Activated CD4-positive, alpha-beta T cell treated with anti-CD3 and anti-CD28 coated beads, Interleukin-2, amount 50 U/mL, for 4 hours (primary cell): ENCODE results near the gene LIPE.
A peak's percentile ranks its signal among the peaks of the same experiment; 100 is the strongest.

Experiments
- DNase-seq, 2 experiments: peaks; one replicate each; pipeline ENCODE4 v3.0.0-alpha.2; 2020

Gene LIPE

DNA sequence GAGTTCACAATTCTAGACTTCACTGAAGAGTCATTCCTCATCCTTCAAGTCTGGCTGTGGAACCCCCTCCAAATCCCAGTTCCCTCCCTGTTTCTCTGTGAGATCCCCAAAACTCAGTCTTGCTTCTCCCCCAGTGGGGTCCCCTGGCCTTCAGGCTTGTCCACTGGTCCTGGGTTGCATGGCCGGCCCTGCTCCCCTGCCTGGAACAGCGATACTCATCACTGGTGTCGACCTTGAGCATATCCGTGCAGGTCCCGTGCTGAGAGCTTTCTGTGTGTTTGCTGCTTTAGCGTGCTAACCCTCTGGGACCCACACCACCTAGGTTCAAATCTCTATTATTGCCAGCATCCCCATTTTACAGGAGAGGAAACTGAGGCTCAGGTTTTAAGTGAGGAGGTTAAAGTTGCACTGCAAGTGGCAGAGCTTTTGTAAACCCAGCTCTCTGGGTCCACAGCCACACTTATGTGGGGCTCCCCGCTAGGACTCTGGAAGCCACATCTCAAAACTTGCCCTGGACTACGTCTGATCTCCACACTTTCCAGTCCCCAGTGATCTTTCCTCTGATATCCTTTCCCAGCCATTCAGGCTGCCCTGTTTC lies 15.5 kb downstream of the LIPE start:
- no peak for DNase-seq

DNA sequence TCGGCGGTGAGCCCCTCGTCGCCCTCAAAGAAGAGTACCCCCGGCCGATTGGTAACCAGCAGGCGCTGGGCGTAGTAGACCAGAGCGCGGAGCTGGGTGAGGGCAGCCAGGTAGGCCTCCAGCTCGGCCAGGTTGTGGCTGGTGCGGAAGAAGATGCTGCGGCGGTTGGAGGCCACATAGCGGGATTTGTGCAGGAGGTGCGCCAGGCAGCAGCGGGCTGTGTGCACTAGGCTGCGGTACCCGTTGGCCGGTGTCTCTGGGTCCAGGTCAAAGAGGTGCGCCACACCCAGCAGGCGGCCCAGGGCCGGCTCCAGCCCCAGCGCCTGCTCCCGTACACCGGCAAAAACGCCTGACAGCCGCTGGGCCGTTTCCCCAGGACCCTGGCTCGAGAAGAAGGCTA lies 16.8 kb downstream of the LIPE start:
- DNase-seq, result no peak

DNA sequence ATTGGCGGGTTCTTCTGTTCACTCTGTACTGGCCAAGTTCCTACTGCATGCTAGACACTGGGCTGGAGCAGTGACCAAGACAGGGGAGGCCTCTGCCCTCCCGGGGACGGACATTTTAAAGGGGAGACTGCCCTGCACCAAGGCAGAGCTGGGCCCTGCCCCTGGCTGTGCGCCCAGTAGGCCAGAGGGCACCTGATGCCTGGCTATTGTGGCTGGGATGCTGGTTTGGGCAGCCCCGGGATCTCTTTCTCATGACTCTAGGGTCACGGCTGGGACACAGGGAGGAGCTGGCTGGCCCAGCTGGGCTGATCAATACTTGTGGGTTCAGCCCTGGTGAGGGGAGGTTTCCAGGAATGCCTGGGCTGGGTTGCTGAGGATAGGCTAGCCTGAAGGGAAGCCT lies 17.7 kb downstream of the LIPE start:
- DNase-seq, result no peak

DNA sequence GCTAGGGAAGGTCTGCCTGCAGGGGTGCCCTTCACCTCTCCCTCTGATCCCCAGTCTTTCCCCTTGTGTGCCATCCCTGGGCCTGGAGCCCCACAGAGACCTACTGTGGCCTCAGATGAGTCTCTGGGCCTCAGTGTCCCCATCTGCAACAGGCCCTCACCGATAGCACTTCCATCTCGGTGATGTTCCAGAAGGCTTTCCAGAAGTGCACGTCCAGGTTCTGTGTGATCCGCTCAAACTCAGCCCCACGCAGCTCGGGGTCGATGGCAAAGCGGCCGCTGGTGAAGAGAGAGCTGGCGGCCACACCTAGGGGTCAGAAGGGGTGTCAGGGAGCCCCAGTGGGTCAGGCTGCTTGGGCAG lies 19.4 kb downstream of the LIPE start:
- DNase-seq, result no peak

DNA sequence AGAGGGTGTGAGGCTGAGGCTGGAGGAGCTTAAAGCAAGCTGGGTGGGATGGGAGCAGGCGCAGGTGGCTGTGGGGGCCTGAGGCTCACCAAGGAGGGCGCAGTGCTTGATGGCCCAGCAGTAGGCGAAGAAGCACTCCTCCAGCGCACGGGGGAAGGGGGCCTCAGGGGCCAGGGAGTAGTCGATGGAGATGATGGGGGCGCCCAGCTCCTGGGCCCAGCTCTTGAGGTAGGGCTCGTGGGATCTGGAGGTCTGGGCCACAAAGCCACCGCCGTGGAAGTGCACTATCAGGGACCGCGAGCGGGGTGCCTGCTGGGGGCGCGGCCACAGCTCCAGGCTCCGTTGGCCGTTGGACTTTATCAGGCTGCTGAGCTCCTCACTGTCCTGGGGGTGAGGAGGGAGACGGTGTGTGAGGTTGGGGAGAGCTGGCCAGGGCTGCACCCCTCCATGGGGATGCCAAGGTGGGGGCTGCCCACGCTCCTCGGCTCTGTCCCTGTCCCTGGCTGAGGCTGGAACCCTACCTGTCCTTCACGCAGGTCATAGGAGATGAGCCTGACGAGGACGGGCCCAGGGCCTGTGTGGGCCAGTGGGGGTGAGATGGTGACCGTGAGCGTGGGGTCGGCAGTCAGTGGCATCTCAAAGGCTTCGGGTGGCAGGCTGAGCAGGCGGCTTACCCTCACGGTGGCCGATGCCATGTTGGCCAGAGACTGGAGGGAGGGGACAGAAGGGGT lies 19.9 kb downstream of the LIPE start:
- DNase-seq, result no peak

DNA sequence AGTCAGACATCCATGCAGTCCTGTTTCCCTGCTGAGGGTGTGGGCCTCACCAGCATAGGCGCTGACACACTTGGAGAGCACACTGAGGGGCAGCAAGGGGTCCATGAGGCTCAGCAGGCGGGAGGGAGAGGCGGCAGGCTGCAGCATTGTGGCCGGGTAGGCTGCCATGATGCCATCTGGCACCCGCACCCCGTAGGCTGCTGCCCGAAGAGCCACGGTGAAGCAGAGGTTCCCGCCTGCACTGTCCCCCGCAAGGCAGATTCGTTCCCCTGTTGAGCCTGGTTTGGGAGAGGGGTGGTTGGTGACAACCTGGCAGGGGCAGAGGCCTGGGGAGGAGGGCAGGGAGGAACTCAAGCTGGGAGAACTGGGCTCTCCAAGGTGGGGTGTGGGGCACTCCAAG lies 21.1 kb downstream of the LIPE start:
- no peak for DNase-seq

DNA sequence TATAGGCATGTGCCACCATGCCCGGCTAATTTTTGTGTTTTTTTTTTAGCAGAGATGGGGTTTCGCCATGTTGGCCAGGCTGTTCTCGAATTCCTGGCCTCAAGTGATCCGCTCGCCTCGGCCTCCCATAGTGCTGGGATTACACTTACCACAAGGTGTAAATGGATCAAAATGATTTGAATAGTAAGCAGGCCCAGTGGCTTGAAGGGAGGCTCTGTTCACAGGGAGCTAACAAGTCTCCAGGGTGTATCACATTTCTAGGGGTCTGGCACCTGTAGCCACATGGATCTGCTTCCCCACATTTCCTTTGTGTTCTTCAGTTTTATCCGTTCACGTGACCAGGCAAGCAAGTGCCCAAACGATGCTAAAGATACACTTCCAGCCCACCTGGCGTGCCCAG lies 23.6 kb downstream of the LIPE start:
- DNase-seq, result no peak

DNA sequence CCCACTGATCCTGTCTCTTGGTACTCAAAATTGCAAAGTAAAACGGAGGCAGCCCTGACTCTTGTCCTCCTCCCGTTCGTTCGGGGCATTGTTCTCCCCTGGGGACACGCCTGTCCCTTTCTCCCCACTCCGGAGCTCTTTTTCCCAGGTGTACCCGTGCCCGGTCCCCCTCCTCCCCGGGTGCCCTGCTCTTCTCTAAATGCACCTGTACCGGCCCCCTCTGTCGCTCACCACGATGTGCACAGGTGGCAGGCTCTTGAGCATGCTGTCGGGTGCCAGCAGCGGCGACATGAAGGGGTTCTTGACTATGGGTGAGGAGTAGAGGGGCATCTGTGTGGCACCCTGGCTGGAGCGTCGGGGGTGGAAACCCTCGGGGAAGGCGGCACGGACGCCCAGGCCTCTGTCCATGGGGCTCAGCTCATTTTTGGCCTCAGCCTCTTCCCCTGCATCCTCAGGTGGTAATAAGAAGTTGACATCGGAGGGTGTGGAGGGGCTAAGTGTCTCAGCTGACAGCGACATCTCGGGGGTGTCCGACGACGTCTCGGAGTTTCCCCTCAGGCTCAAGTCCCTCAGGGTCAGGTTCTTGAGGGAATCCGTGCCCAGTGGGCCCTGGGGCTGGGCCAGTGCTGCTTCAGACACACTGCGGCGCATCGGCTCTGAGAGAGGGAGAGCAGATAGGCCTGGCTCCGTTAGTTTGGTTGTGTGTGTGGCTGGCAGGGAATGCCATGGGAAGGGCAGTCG lies 24.6 kb downstream of the LIPE start:
- no peak for DNase-seq

DNA sequence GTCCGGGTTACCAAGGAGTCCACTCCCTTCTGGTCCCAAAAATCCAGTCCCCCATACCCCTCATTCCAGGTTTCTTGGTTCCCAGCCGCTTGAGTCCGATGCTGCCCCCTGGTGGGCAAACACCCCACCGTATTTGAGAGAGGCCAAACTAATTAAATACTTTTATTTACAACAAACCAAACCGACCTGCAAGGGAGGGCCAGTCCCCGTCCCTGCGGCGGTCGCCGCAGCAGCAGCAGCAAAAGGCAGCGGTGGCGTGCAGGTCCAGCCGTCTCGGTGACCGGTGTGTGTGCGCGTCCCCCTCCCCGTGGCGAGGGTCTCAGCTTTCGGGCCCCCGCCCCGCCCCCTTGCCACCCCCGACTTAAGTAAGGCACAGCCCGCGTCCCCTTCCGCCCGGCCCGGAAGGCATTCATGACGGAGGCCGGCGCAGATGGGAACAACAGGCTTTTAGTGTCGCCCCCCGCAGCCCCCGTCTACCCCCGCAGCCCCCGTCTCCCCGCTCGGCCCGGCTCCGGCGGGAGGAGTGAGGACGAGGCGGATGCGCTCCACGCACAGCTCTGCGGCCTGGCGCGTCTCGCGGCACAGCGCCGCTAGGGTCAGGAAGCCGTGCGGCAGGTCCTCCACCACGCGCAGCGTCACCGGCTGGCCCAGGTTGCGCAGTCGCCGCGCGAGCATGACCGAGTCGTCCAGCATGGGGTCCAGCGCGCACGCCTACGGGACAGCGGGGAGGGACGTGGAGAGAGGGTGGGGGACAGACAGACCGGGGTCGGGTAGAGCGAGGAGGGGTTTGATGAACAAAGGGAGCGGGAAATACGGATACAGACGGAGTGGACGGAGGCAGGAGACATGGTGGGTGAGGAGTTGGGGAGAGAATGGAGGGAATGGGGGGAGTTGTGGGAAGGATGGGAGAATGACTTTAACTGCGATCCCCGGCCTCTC lies 25.6 kb downstream of the LIPE start:
- peak; percentile 72 to 76 for DNase-seq

DNA sequence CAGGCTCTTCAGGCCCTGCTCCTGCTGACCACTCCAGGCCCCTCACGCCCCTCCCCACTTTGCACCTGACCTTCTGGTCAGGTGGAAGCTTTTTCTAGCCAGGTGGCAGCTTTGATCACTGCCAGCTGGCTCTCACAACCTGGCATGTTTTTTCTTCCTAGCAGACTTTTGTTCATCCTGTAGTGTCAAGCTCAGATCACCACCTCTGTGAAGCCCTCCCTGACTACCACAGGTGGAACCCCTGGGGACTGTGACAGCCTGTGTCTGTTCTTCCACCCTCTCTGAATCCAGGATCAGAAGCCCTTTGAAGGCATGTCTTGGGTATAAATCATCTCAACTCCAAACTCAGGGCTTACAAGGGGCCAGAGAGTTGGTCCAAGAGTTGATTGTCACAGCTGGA lies 26.8 kb downstream of the LIPE start:
- no peak for DNase-seq

DNA sequence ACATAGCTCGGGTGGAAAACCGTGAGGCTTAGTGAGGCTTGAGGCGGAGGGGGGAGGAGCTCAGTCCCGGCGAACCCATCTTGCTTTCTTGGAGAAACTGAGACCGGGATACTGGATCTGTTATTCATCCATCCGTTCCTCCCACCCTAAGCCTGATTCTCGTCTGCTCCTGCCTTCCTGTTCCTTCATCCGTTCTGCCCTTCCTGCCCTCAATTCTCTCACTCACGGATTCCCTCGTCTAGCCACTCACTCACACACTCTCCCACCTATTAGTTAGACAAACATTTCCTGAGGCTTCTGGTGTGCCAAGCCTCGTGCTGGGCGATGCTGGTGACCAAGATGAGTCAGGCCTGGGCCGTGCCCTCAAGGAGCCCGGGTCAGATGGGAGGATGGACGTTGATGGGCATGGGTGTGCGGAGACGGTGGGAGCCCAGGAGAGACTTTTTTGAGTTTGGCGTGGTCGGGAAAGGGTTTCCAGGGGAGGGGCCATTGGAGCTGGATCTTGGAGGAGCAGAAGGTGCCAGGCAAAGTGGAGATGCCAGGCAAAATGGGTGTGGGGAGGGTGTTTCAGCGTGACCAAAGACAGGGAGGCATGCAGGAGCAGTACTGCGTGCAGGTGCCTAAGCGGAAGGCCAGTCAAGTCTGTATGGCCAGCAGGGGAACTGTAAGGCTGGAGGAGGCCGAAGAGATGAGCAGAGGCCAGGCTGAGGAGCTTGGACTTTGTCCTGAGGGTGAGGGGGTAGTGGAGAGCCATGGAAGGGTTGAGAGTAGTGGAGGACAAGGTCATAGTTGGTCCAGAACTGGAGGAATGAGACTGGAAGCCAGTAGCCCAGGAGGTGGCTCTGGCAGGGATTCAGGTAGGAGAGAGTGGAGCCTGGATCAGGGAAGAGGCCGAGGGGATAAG lies 29.7 kb downstream of the LIPE start:
- DNase-seq, result no peak

DNA sequence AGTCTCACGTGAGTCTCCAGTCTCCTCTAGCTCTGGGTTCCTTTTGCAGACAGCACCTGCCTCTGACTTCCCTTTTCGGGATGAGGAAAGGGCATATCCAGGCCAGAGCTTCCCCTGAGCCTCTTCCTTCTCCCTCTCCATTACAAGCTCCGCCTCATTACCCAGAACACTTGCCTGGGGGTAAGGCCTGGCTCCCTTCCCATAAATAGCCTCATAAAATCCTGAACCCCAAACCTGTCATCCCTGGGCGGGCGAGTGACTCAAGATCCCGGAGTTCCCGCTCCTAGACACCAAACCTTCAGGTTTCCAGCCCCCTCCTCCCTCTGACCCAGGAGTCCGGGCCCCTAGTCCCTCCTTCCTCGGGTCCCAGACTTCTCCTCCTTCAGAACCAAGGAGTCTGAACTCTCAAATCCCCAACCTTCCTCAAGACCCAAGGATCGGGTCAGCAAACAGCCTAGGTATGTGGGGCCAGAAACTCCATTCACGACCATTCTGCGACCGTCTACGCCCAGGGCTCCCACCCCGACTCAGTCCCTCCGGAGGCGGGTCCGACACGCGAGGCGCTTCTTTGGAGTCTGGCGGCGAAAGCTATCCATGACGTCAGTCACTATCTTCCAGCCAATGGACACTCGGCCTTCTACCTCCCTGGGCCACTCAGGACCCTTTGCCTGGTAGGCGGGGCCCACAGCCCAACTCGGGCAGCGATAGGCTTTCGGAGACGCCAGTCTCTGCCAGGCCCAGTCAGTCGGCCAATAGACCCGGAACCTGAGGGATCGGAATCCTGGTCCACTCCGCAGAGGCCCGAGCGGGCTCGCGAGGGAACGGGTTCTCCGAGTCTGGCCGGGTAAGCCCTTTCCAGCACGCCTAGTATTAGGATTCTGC lies 30.6 kb downstream of the LIPE start:
- DNase-seq, result peak; percentile 87 to 88

DNA sequence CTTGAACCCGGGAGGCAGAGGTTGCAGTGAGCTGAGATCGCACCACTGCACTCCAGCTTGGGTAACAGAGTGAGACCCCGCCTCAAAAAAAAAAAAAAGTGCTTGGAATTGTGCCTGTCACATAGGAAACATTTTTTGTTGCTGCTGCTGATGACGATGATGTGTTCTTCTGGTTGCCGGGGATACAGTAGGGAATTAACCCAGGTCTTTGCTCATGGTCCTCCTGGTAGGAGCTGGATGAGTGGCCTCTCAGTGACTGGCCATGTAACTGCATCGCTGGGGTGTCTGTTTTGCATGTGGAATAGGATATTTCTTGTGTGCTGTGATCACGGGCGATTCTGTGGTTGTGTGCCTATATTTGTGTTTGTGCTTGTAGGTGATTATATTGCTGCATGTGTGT lies 32.4 kb downstream of the LIPE start:
- DNase-seq, result no peak

DNA sequence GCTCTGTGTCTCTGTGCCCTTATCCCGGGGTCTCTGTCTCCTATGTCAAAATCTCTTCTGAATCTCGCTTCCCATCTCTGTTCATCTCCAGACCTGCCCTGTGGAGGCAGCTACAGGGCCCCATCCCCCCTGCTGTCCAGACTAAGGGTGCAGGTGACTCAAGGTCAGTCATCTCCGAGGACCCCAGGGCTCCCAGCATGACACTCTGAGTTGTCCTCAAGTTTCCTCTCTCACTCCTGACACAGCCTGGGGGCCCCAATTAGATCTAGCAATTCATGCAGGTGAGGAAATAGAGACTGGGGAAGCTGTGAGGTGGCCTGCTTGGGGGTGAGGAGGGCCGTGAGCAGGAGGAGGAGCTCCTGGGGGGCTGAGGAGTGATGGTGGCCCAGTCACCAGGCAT lies 35.0 kb downstream of the LIPE start:
- DNase-seq, result no peak

DNA sequence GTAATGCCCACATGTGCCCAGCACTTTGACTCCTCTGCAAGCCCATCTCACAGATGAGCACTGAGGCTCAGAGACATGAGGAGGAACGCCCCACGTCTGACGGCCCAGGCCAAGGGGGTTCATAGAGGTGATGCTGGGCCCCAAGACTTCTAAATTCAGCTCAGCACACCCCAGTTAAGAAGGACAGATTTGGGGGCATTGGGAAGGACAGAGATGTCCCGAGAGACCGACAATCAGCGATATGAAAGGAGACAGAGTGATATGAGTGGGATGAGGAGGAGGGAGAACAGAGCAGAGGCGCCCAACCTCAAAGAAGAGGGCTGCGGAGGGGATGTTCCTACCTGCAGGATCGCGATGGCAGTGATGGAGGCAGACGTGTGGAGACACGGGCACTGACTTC lies 37.3 kb downstream of the LIPE start, which contains the start of gene CNFN:
TSS of gene CNFN (minus strand) at position 399 of the 400 bp plus-strand sequence. CDS start 1,260 bp downstream, outside the sequence.
- no peak for DNase-seq

DNA sequence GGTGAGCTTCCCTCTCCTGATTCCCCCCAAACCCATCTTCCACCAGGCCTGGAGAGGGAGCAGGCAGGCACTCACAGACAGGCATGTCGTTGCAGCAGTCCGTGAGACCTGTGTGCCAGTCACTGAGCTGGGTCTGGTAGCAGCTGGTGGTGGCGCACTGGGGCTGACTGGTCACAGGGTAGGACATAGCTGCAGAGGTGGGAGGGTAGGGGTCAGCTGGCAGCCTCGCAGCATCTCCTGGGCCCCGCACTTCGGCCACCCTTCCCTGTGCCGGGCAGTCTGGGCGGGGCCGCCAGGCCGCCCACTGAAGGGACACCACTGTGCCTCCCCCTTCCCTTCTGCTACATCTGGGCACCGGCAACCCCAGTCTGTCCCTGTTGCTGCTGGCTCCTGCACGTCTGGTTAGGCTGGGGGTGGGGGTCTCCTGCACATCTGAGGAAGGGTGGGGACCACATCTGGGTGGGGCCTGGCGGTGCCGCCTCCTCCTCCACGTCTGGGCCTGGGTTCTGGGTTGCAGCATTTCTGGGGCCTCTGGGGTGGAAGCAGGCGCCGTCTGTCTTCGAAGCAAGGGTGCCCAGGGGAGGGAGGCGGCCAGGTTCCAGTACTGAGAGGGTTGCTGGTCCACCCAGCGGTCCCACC lies 38.2 kb downstream of the LIPE start:
- DNase-seq, result no peak

DNA sequence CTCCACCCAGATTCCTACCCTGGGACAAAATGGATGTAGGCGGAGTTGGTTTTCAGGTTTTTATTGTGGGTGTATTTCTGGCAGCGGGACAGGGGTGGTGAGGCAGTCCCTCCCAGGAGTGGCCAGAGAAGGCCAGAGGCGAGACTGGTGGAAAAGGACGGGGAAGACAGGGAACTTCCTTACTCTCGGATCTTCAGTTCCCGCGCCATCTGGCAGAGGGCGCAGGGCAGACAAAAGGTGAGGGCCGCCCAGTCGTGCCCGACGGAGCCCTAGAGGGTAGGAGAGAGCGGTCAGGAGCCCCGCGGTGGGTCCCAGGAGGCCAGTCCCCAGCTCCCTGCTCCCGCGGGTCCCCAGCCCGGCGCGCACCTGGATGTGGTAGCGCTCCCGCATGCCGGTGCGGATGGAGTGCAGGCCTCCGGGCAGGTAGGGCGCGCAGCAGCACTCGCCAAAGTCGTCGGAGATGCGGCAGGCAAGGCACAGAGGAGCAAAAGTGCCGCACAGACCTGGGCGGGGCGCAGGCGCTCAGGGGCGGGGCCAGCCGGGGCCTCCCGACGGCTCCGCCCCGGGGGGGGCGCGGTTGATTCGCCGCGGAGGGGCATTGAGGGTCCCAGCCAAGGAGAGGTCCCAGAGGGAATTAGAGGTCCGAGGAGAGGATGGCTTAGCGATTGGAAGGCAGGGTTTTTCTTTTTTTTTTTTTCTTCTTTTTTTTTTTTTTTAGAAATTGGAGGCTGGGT lies 40.0 kb downstream of the LIPE start:
- DNase-seq, result peak; percentile 53 to 54

DNA sequence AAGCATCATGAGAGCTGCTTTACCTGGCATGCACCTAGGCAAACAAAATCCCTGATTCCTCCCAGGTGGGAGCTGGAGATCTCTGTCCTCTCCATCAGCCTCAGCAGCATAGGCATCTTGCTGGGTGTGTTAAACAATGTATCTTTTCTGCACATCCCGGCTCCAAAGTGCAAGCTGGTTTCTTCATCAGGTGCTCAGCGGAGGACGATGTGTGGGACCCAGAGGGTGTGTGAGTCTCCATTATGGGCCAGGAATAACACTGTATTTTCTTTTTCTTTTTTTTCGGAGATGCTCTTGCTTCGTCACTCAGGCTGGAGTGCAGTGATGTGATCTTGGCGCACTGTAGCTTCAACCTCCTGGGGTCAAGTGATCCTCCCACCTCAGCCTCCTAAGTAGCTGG lies 47.0 kb downstream of the LIPE start:
- DNase-seq, result no peak
